ENCODE measurements around the gene CCR5AS.
A peak's percentile ranks its signal among the peaks of the same experiment; 100 is the strongest.

GRCh38 chr3:46442576-46443530 is 36.0 kb upstream of the CCR5AS start:
- TF ChIP-seq POLR2AphosphoS5 (IDR thresholded peaks at IDR 0.05; ENCODE audit: insufficient read depth in 1 of 2, low read depth in 1 of 2) = no peak
- TF ChIP-seq CTCF (IDR thresholded peaks at IDR 0.05) = peak in 2 of 3 experiments; percentile 6 to 62
- TF ChIP-seq POLR2A (IDR thresholded peaks at IDR 0.05) = no peak

All from vagina (tissue), 2 donors.